Left ventricle myocardium inferior (tissue), 1 donor: Measurements from ENCODE around the gene CDKL2. TPM values are rescaled to one million over a fixed set of nuclear protein-coding genes. Genes with fewer than 3 reads are reported as not detected.
"Not testable (repeated sequence)": the region's sequence is repeated elsewhere in the genome, so short reads cannot be mapped to it uniquely, and the experiment has no call there.

Source experiments
- DNase-seq: peaks from one replicate; pipeline ENCODE4 v3.0.0-alpha.2; 2020
- H3K27ac ChIP-seq: fragments of 200-600 bp; replicated peaks from 2 replicates; pipeline ENCODE4 v1.8.0; 2021
- H3K27me3 ChIP-seq: fragments of 200-600 bp; 2 replicates; pipeline ENCODE4 v1.8.0; 2021; ENCODE audit warnings: low read depth
- H3K36me3 ChIP-seq: fragments of 200-600 bp; 2 replicates; pipeline ENCODE4 v1.8.0; 2021
- H3K4me1 ChIP-seq: fragments of 200-600 bp; 2 replicates; pipeline ENCODE4 v1.8.0; 2021
- H3K4me3 ChIP-seq: fragments of 200-600 bp; 2 replicates; pipeline ENCODE4 v1.8.0; 2021; ENCODE audit warnings: mild to moderate bottlenecking, moderate library complexity
- H3K9me3 ChIP-seq: fragments of 200-600 bp; replicated peaks from 2 replicates; pipeline ENCODE4 v1.8.0; 2021
- CTCF ChIP-seq: fragments of 200-600 bp; IDR thresholded peaks from 2 replicates; pipeline ENCODE4 v1.8.0; 2021; ENCODE audit warnings: antibody characterized with exemption, mild to moderate bottlenecking, borderline replicate concordance
- intact Hi-C: fragments of 100-400 bp; cut with micrococcal nuclease; formaldehyde crosslinking; loops from one replicate; pipeline ENCODE4 v1.11.0; 2022
- total RNA-seq: library from RNA; stranded (reverse); fragmentation: NEBNext Ultra II Directional; extraction: Animal tissue kit (Norgen Biotek cat#: 25700); gene quantifications from one replicate; pipeline ENCODE4 v1.2.1, GENCODE V29; 2021
- donor health status: DM: no; HTN: yes; CAD: no; lungs with severe emphysema.

CDKL2 gene
- total RNA-seq, 1 donor from 2014 or later = 0.11 TPM

GRCh38 chr4:75666299-75666698 is 36.0 kb upstream of the CDKL2 start:
- DNase-seq = no peak
- Histone ChIP-seq H3K4me3 (no peak overlapping the region), H3K9me3 (no peaks in the 10 kb centered on the region), H3K36me3 (peaks cover 5% of the 10 kb centered on the region), H3K4me1 (peaks cover 85% of the 10 kb centered on the region), H3K27me3 (no peaks in the 10 kb centered on the region), H3K27ac (no peak overlapping the region)
- no peak for TF ChIP-seq CTCF
- intact Hi-C loops = no loop called here

GRCh38 chr4:75664604-75665003 is 34.3 kb upstream of the CDKL2 start:
- H3K4me3 ChIP-seq, H3K27ac ChIP-seq, DNase-seq, intact Hi-C loops, H3K27me3 ChIP-seq, H3K9me3 ChIP-seq: not testable (repeated sequence)
- Histone ChIP-seq H3K4me1 (peaks cover 85% of the 10 kb centered on the region), H3K36me3 (peaks cover 11% of the 10 kb centered on the region)

- intact Hi-C loops = no loop called here
- TF ChIP-seq CTCF = no peak
- no peak overlapping the region for H3K27ac ChIP-seq
- H3K9me3 ChIP-seq = no peaks in the 10 kb centered on the region
- no peak overlapping the region for H3K4me3 ChIP-seq
- H3K36me3 ChIP-seq = peaks cover 26% of the 10 kb centered on the region
- H3K27me3 ChIP-seq = no peaks in the 10 kb centered on the region
- H3K4me1 ChIP-seq = peaks cover 68% of the 10 kb centered on the region
- no peak for DNase-seq
Observed at GRCh38 chr4:75662626-75663025, 32.3 kb upstream of the CDKL2 start.

- intact Hi-C loops = no loop called here
- H3K27ac ChIP-seq = no peak overlapping the region
- H3K36me3 ChIP-seq = peaks cover 43% of the 10 kb centered on the region
Observed at GRCh38 chr4:75660491-75660890, 30.2 kb upstream of the CDKL2 start.

GRCh38 chr4:75659512-75660031 is 29.2 kb upstream of the CDKL2 start:
- H3K36me3 ChIP-seq = peaks cover 52% of the 10 kb centered on the region
- H3K4me3 ChIP-seq = no peak overlapping the region
- H3K4me1 ChIP-seq = peaks cover 37% of the 10 kb centered on the region
- no peak overlapping the region for H3K27ac ChIP-seq
- no peak for DNase-seq
- intact Hi-C loops = loop anchor here (10.0 kb wide), 2 partner anchors 105 to 315 kb away; no protein-coding TSS in a partner anchor
- no peaks in the 10 kb centered on the region for H3K27me3 ChIP-seq
- TF ChIP-seq CTCF = no peak
- no peaks in the 10 kb centered on the region for H3K9me3 ChIP-seq

More at GRCh38 chr4:75660491-75660890, 30.2 kb upstream of the CDKL2 start:
- no peaks in the 10 kb centered on the region for H3K9me3 ChIP-seq
- TF ChIP-seq CTCF = no peak
- no peaks in the 10 kb centered on the region for H3K27me3 ChIP-seq
- no peak overlapping the region for H3K4me3 ChIP-seq
- no peak for DNase-seq
- H3K4me1 ChIP-seq = peaks cover 46% of the 10 kb centered on the region

- H3K4me1 ChIP-seq = peaks cover 41% of the 10 kb centered on the region
- intact Hi-C loops = loop anchor here (10.0 kb wide), 2 partner anchors 106 to 316 kb away; no protein-coding TSS in a partner anchor
- no peak for TF ChIP-seq CTCF
- H3K27me3 ChIP-seq = no peaks in the 10 kb centered on the region
- peaks cover 59% of the 10 kb centered on the region for H3K36me3 ChIP-seq
- no peak for DNase-seq
- H3K4me3 ChIP-seq = no peak overlapping the region
- H3K27ac ChIP-seq = no peak overlapping the region
- no peaks in the 10 kb centered on the region for H3K9me3 ChIP-seq
Observed at GRCh38 chr4:75658876-75659275, 28.5 kb upstream of the CDKL2 start.
